Measurements from ENCODE around the gene RNU6-9.
"Not testable (repeated sequence)": the region's sequence is repeated elsewhere in the genome, so short reads cannot be mapped to it uniquely, and the experiment has no call there.

RNU6-9 gene

DNA sequence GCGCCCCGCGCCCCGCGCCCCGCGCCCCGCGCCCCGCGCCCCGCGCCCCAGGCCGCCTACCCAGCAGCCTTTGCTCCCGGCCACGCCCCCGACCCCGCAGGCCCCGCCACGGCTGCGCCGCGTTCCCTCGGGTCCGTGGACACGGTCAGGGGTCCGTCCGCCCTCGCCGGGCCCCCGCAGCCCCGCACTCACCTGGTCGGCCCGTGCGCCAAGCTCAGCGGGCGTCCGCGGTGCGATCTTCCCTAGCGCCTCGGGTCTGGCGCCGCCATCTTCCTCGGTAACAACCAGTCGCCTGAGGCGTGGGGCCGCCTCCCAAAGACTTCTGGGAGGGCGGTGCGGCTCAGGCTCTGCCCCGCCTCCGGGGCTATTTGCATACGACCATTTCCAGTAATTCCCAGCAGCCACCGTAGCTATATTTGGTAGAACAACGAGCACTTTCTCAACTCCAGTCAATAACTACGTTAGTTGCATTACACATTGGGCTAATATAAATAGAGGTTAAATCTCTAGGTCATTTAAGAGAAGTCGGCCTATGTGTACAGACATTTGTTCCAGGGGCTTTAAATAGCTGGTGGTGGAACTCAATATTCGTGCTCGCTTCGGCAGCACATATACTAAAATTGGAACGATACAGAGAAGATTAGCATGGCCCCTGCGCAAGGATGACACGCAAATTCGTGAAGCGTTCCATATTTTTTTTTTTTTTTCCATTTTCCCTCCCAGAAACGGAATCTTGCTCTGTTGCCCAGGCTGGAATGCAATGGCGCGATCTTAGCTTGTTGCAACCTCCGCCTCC lies at the start of gene RNU6-9, which contains the start of gene MED16:
Gene RNU6-9, plus strand, starts transcription at position 591 of the 796 bp plus-strand sequence.
Gene MED16, minus strand, starts transcription at position 294 of the 796 bp plus-strand sequence. CDS start 2,056 bp downstream, outside the sequence.
- peak; percentile 97 for DNase-seq

DNA sequence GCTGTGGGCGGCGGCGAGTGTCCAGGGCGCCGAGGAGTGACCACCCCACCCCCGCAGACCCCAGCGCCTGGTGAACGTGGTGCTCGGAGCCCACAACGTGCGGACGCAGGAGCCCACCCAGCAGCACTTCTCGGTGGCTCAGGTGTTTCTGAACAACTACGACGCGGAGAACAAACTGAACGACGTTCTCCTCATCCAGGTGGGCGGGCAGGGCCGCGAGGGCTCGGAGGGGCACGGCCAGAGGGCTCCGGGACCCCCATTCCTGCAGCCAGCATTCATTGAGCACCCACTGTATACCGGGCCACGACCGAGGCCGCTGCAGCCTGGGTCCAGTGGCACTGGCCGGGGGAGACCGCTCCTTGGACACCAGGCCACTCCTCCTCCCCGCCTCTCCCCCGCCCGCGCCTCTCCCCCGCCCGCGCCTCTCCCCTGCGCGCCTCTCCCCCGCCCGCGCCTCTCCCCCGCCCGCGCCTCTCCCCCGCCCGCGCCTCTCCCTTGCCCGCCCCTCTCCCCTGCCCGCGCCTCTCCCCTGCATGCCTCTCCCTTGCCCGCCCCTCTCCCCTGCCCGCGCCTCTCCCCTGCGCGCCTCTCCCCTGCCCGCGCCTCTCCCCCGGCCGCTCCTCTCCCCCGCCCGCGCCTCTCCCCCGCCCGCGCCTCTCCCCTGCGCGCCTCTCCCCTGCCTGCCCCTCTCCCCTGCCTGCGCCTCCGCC lies 49.3 kb upstream of the RNU6-9 start:
- DNase-seq = no peak

DNA sequence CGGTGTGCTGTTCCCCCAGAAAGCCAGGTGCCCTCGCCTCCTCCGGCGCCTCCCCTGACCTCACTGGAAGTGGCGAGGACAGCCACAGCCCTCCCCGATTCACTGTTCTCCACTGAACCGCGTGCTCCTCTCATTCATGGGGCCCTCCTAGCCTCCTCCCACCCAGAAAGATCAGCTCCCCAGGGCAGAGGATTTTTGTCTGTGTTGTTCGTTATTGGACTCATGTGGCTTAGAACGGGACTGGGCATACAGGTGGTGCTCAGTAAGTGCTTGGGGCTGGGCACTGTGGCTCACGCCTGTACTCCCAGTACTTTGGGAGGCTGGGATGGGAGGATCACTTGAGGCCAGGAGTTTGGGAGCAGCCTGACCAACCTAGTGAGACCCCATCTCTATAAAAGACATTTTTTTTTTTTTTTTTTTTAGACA lies 48.7 kb upstream of the RNU6-9 start:
- DNase-seq = peak; percentile 75

DNA sequence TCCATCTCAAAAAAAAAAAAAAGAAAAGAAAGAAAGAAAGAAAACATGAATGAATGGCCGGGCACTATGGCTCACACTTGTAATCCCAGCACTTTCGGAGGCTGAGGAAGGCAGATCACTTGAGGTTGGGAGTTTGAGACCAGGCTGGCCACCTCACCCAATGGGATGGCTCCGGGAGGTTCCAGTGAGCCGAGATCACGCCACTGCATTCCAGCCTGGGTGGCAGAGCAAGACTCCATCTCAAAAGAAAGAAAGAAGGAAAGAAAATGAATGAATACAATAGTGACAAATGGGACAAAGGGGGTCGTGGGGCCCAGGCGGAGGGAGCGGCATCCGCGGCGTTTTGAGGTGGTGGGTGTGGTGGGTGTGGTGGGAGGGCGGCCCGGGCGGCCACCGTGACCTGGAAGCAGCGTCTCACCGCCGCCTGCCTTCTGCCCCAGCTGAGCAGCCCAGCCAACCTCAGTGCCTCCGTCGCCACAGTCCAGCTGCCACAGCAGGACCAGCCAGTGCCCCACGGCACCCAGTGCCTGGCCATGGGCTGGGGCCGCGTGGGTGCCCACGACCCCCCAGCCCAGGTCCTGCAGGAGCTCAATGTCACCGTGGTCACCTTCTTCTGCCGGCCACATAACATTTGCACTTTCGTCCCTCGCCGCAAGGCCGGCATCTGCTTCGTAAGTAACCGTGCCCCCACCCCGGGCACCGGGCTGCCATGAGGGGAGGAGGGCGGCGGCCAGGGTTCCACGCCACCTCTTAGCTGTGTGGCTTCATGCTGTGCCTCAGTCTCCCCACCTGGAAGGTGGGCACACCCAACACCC lies 47.4 kb upstream of the RNU6-9 start:
- no peak for DNase-seq

DNA sequence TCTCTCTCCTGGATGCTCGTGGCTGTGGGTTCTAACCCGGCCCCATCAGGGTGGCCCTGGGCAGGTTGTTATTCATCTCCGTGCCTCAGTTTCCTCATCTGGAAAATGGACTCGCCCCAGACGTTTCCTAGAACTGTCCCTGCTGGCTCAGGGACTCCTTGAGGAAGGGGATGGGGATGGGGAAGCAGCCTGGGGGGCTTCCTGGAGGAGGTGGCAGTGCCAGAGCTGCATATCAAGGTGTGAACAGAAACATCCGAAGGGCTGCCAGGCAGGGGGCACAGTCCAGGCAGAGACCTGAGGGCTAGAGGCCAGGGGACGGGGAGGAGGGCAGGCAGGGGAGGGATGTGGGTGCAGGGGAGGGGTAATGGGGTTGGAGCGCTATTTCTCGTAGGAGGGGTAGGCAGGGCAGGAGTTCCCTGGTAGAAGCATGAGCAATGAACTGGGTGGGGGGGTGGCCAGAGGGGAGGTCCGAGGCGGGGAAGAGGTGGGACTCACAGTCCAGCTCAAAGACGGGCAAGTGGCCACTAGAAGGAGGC lies 44.8 kb upstream of the RNU6-9 start:
- no peak for DNase-seq

DNA sequence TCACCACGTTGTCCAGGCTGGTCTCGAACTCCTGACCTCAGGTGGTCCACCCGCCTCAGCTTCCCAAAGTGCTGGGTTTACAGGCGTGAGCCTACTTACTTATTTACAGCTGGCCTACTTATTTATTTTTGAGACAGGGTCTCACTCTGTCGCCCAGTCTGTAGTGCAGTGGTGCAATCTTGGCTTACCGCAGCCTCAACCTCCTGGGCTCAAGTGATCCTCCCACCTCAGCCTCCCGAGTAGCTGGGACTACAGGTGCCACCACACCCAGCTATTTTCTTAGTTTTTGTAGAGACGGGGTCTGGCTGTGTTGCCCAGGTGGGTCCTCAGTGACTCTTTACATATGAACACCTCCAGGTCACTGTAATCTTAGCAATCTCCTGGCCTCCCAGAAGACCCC lies 44.1 kb upstream of the RNU6-9 start:
- not testable (repeated sequence) for DNase-seq

DNA sequence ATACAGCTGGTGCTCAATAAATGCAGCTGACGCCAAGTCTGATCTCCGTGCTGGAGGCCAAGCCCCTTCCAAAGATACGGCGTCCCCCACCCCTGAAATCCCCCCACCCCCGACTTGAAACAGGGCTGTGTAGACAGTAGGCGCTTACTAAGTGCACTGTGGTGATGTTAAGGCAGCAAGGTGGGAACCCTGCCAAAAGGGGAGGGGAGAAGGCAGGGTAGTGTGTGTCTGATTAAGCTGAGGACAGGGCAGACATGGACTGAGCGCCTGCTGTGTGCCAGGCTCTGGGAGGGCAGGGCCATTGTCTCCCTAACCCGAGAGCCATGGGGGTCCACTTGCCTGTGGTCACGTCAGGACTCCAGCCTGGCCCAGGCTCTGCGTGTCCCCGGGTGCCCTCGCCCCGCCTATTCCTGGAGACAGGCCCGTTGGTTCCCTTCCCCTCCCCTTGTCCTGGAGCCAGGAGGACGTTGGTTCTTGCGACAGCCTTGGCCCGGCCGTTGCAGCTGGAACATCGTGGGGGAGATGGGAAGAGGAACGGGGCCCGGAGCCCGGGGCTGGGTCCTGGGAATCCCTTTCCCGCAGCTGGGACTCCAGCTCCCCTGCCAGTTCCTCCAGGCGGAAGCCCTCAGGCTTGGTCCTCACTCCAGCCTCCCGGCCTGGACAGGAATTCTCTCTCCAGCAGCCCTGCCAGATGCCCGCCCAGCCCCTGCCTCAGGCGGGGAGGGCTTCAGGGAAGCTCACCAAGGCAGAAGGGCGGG lies 42.9 kb upstream of the RNU6-9 start:
- DNase-seq = peak; percentile 56

DNA sequence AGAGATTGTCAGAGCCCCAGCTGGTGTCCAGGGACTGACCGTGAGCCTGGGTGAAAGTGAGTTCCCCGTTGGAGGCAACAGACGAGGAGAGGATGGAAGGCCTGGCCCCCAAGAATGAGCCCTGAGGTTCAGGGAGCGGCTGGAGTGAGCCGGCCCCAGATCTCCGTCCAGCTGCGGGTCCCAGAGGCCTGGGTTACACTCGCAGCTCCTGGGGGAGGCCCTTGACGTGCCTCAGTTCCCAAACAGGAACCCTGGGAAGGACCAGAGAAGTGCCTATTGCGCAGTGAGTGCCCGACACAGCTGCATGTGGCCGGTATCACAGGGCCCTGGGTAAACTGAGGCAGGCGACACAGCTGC lies 42.3 kb upstream of the RNU6-9 start:
- no peak for DNase-seq

DNA sequence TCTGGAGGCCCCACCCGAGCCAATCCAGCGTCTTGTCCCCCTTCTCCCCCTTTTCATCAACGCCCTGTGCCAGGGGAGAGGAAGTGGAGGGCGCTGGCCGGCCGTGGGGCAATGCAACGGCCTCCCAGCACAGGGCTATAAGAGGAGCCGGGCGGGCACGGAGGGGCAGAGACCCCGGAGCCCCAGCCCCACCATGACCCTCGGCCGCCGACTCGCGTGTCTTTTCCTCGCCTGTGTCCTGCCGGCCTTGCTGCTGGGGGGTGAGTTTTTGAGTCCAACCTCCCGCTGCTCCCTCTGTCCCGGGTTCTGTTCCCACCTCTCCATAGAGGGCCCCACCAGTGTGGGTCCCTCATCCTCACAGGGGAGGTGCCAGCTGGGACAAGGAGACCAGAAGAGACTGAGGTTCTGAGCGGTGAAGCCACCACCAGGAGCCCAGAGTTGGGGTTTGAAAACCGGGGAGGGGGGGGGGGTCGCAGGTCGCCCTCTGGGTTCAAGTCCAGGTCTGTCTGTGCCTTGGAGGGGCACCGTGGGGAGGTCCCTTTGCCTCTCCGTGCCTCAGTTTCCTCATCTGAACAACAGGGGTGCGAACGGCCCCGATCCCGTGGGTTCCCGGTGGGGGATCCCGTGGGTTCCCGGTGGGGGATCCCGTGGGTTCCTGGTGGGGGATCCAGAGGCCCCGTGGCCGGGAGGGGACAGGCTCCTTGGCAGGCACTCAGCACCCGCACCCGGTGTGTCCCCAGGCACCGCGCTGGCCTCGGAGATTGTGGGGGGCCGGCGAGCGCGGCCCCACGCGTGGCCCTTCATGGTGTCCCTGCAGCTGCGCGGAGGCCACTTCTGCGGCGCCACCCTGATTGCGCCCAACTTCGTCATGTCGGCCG lies 40.9 kb upstream of the RNU6-9 start, which contains the start of gene ELANE:
Gene ELANE, plus strand, starts transcription at position 168 of the 878 bp plus-strand sequence. Its CDS starts 26 bp downstream, at position 194.
- DNase-seq = no peak

DNA sequence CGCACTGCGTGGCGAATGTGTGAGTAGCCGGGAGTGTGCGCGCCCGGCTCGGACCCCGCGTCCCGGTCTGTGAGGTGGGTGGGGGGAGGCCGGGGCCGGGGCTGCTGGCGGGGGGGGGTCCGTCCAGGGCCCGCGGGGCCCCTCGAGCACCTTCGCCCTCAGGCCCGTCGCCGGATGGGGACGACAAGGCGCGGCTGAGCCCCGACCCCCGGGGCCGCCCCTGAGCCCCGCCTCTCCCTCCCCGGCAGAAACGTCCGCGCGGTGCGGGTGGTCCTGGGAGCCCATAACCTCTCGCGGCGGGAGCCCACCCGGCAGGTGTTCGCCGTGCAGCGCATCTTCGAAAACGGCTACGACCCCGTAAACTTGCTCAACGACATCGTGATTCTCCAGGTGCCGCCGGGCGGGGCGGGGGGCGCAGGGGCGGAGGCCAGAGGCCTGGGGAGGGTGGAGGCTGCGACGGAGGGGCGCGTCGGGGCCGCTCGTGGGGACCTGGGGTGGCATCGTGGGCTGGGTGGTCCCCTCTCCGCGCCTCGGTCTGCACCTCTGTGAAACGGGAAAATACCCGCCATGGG lies 40.2 kb upstream of the RNU6-9 start:
- no peak for DNase-seq

DNA sequence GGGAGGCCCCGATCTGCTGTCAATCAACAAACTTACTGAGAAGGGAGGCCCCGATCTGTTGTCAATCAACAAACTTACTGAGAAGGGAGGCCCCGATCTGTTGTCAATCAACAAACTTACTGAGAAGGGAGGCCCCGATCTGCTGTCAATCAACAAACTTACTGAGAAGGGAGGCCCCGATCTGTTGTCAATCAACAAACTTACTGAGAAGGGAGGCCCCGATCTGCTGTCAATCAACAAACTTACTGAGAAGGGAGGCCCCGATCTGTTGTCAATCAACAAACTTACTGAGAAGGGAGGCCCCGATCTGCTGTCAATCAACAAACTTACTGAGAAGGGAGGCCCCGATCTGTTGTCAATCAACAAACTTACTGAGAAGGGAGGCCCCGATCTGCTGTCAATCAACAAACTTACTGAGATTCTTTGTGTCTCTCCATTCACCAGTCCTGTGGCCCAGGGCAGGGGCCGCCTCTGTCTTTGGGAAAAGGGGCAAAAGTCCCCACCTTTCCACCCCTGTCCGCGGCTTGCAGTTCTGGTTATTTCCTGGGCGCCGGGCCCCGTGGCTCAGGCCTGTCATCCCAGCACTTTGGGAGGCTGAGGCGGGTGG lies 39.6 kb upstream of the RNU6-9 start:
- DNase-seq = not testable (repeated sequence)

DNA sequence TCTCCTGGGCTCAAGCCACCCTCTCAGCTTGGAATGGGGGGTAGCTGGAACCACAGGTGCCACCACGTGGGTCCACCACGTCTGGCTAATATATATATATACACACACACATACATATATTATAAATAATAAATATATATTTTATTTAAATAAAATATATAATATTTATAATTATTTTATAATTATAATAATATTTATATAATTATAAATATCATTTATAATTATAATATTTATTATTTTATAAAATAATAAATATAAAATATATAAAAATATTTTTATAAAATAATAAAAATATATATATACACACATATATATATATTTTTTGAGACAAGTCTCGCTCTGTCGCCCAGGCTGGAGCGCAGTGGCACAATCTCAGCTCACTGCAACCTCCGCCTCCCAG lies 38.7 kb upstream of the RNU6-9 start:
- DNase-seq = peak; percentile 16

DNA sequence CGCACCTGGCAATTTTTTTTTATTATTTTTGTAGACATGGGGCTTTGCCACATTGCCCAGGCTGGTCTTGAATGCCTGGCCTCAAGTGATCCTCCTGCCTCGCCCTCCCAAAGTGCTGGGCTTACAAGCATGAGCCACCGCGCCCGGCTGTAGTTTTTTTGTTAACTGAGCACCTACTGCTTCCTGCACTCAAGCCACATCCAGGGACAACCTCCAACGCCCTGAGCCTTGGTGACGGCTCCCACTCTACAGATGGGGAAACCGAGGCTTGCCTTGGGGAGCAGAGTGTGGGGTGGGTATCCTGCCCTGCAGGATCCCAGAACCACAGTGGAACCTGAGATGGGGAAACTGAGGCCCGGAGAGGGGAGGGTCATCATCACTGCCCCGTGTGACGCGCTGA lies 38.1 kb upstream of the RNU6-9 start:
- DNase-seq = no peak

DNA sequence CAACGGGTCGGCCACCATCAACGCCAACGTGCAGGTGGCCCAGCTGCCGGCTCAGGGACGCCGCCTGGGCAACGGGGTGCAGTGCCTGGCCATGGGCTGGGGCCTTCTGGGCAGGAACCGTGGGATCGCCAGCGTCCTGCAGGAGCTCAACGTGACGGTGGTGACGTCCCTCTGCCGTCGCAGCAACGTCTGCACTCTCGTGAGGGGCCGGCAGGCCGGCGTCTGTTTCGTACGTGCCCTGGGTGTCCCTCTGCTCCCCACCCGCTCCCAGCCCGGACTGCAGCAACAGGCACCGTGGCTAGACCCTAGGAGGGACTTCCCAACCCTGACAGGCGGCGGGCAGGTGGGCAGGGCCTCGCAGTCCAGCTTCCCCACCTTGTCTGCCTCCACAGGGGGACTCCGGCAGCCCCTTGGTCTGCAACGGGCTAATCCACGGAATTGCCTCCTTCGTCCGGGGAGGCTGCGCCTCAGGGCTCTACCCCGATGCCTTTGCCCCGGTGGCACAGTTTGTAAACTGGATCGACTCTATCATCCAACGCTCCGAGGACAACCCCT lies 37.6 kb upstream of the RNU6-9 start:
- no peak for DNase-seq

DNA sequence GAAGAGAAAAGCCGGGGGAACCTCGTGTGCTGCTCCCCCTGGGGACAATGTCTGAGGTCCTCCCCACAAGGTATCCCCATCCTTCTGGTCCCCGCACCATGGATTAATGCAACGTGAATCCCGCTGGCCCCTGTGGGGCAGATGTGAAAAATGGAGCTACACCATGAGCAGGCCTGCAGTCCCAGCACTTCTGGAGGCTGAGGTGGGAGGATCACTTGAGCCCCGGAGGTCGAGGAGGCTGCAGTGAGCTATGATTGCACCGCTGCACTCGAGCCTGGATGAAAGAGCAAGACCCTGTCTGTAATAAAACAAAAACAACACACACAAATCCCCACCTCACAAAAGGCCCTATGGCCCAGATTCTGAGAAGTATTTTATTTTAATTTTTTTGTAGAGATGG lies 35.0 kb upstream of the RNU6-9 start:
- no peak for DNase-seq

DNA sequence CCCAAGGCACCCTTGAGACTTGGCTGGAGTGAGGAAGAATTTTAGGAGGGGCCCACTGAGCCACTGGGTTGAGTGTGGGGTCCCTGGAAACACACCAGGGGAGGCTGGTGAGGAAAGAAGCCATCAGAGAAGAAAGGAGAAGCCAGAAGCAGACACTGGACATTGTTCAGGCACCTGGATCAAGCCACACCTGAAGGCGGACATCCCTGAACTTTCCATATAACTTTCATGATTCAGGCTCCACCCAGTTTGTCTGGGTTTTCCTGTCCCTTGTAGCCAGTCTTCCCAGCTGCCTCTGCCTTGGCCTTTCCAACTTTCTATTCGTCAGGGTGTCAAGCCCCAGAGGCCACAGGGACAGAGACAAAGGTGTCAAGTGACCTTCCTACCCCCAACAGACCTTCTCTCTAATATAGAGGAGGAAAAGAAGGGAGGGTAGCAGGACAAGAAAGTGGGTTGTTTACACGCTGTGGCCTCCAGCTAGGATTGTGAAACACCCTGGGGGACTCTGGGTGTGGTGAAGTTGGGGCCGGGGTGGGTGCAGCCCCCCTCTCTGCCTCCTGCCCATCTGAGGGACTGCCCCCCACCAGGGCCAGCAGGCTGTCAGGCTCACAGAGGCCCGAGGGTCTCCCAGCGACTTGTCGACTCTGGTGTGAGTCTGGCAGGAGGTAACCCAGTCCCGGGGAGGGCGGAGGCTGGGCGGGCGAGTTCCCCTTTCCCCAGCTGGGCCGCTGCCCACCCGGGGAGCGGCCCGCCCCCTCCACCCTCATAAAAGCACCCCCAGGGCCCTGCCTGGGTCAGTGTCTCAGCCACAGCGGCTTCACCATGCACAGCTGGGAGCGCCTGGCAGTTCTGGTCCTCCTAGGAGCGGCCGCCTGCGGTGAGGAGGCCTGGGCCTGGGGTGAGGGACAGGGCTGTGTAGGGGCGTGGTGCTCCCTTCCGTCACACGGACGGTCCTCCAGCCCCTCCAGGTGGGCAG lies 34.1 kb upstream of the RNU6-9 start, which contains the start of gene CFD:
Gene CFD, plus strand, starts transcription at position 797 of the 976 bp plus-strand sequence. Its CDS starts 26 bp downstream, at position 823.
- DNase-seq = no peak

DNA sequence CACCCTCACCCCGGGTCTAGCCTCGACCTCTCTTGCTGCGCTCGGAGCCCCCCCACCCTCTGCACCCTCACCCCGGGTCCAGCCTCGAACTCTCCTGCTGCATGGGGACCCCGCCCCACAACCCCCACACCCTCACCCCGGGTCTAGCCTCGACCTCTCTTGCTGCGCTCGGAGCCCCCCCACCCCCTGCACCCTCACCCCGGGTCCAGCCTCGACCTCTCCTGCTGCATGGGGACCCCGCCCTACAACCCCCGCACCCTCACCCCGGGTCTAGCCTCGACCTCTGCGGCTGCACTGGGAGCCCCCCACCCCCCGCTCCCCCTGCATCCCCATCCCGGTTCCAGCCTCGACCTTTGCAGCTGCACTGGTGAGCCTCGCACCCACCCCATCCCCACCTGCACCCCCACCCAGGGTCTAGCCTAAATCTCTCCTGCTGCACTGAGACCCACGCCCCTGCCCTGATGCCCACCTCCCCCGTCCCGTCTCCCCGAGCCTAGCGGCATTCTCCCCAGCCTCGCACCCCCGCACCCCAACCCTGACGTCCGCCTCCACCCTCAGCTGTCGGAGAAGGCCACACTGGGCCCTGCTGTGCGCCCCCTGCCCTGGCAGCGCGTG lies 32.0 kb upstream of the RNU6-9 start:
- no peak for DNase-seq
